ENCODE measurements around the gene FNIP1.
"Not testable (repeated sequence)": the region's sequence is repeated elsewhere in the genome, so short reads cannot be mapped to it uniquely, and the experiment has no call there.

Gene FNIP1

GRCh38 chr5:131735393-131735792 is 61.4 kb downstream of the FNIP1 start:
- no peak overlapping the region for H3K4me3 ChIP-seq (ENCODE audit: control insufficient read depth in 1 of 7, extremely low read depth in 1 of 7, insufficient read depth in 4 of 7, low read depth in 2 of 7, low read length in 6 of 7)
- peaks cover 0 to 3% (median 1%) of the 10 kb centered on the region in 4 experiments for H3K4me1 ChIP-seq (ENCODE audit: control extremely low read depth in 1 of 4, control insufficient read depth in 4 of 4, insufficient read depth in 4 of 4, low read length in 3 of 4)
- CTCF ChIA-PET = interaction anchor here (1.0 to 1.2 kb wide), 2 partner anchors 16 to 29 kb away, joined by 3 read pairs; no protein-coding TSS in a partner anchor
- peaks cover 5 to 33% (median 14%) of the 10 kb centered on the region in 4 experiments for H3K36me3 ChIP-seq (ENCODE audit: control insufficient read depth in 4 of 4, insufficient read depth in 4 of 4, low read length in 3 of 4)
- H3K9me3 ChIP-seq (ENCODE audit: control extremely low read depth in 1 of 5, control insufficient read depth in 4 of 5, insufficient read depth in 2 of 5, low read depth in 1 of 5, low read length in 4 of 5) = no peaks in the 10 kb centered on the region
- H3K27ac ChIP-seq (ENCODE audit: insufficient read depth in 1 of 2, low read depth in 1 of 2, low read length in 2 of 2, poor library complexity in 1 of 2, severe bottlenecking in 2 of 2) = no peak overlapping the region
- POLR2A ChIA-PET = no interaction called here
- WGBS (ENCODE audit: insufficient coverage) = no CpG with 5 or more reads among the region's 8 CpGs
- no peak for DNase-seq
- H3K27me3 ChIP-seq (replicated peaks in 2 of 5; ENCODE audit: control insufficient read depth in 4 of 5, insufficient read depth in 5 of 5, low read length in 4 of 5) = no peaks in the 10 kb centered on the region

GRCh38 chr5:131734939-131735338 is 61.9 kb downstream of the FNIP1 start:
- H3K4me1 ChIP-seq (ENCODE audit: control extremely low read depth in 1 of 4, control insufficient read depth in 4 of 4, insufficient read depth in 4 of 4, low read length in 3 of 4); DNase-seq; H3K27me3 ChIP-seq (replicated peaks in 2 of 5; ENCODE audit: control insufficient read depth in 4 of 5, insufficient read depth in 5 of 5, low read length in 4 of 5); H3K9me3 ChIP-seq (ENCODE audit: control extremely low read depth in 1 of 5, control insufficient read depth in 4 of 5, insufficient read depth in 2 of 5, low read depth in 1 of 5, low read length in 4 of 5); H3K27ac ChIP-seq (ENCODE audit: insufficient read depth in 1 of 2, low read depth in 1 of 2, low read length in 2 of 2, poor library complexity in 1 of 2, severe bottlenecking in 2 of 2); POLR2A ChIA-PET; H3K4me3 ChIP-seq (ENCODE audit: control insufficient read depth in 1 of 7, extremely low read depth in 1 of 7, insufficient read depth in 4 of 7, low read depth in 2 of 7, low read length in 6 of 7); CTCF ChIA-PET: not testable (repeated sequence)
- no CpG with 5 or more reads among the region's 6 CpGs for WGBS (ENCODE audit: insufficient coverage)
- H3K36me3 ChIP-seq (ENCODE audit: control insufficient read depth in 4 of 4, insufficient read depth in 4 of 4, low read length in 3 of 4) = peaks cover 2 to 33% (median 15%) of the 10 kb centered on the region in 4 experiments

GRCh38 chr5:131729292-131729691 is 67.5 kb downstream of the FNIP1 start:
- whole genome bisulfite sequencing (ENCODE audit: insufficient coverage) = 100% methylated on average over 4 of the region's 4 CpGs
- CTCF ChIA-PET = interaction anchor here (1.1 to 1.3 kb wide), 2 partner anchors 8 to 19 kb away, joined by 3 to 4 read pairs; no protein-coding TSS in a partner anchor
- DNase-seq; POLR2A ChIA-PET; H3K4me3 ChIP-seq (ENCODE audit: control insufficient read depth in 1 of 7, extremely low read depth in 1 of 7, insufficient read depth in 4 of 7, low read depth in 2 of 7, low read length in 6 of 7); H3K27ac ChIP-seq (ENCODE audit: insufficient read depth in 1 of 2, low read depth in 1 of 2, low read length in 2 of 2, poor library complexity in 1 of 2, severe bottlenecking in 2 of 2); H3K4me1 ChIP-seq (ENCODE audit: control extremely low read depth in 1 of 4, control insufficient read depth in 4 of 4, insufficient read depth in 4 of 4, low read length in 3 of 4); H3K27me3 ChIP-seq (replicated peaks in 2 of 5; ENCODE audit: control insufficient read depth in 4 of 5, insufficient read depth in 5 of 5, low read length in 4 of 5): not testable (repeated sequence)
- H3K9me3 ChIP-seq (ENCODE audit: control extremely low read depth in 1 of 5, control insufficient read depth in 4 of 5, insufficient read depth in 2 of 5, low read depth in 1 of 5, low read length in 4 of 5) = peaks cover 0 to 13% (median 2%) of the 10 kb centered on the region in 5 experiments
- H3K36me3 ChIP-seq (ENCODE audit: control insufficient read depth in 4 of 4, insufficient read depth in 4 of 4, low read length in 3 of 4) = peaks cover 8 to 35% (median 22%) of the 10 kb centered on the region in 4 experiments

GRCh38 chr5:131724089-131724488 is 72.7 kb downstream of the FNIP1 start:
- CTCF ChIA-PET = interaction anchor here (1.6 kb wide), 1 partner anchor 20 kb away, joined by 3 read pairs; no protein-coding TSS in a partner anchor
- Histone ChIP-seq H3K9me3 (ENCODE audit: control extremely low read depth in 1 of 5, control insufficient read depth in 4 of 5, insufficient read depth in 2 of 5, low read depth in 1 of 5, low read length in 4 of 5) (peaks cover 0 to 17% (median 6%) of the 10 kb centered on the region in 5 experiments), H3K36me3 (ENCODE audit: control insufficient read depth in 4 of 4, insufficient read depth in 4 of 4, low read length in 3 of 4) (peaks cover 10 to 37% (median 27%) of the 10 kb centered on the region in 4 experiments)
- POLR2A ChIA-PET; H3K27me3 ChIP-seq (replicated peaks in 2 of 5; ENCODE audit: control insufficient read depth in 4 of 5, insufficient read depth in 5 of 5, low read length in 4 of 5); H3K4me3 ChIP-seq (ENCODE audit: control insufficient read depth in 1 of 7, extremely low read depth in 1 of 7, insufficient read depth in 4 of 7, low read depth in 2 of 7, low read length in 6 of 7); H3K4me1 ChIP-seq (ENCODE audit: control extremely low read depth in 1 of 4, control insufficient read depth in 4 of 4, insufficient read depth in 4 of 4, low read length in 3 of 4); DNase-seq; H3K27ac ChIP-seq (ENCODE audit: insufficient read depth in 1 of 2, low read depth in 1 of 2, low read length in 2 of 2, poor library complexity in 1 of 2, severe bottlenecking in 2 of 2): not testable (repeated sequence)

GRCh38 chr5:131720714-131721113 is 76.1 kb downstream of the FNIP1 start:
- no peak overlapping the region for H3K4me3 ChIP-seq (ENCODE audit: control insufficient read depth in 1 of 7, extremely low read depth in 1 of 7, insufficient read depth in 4 of 7, low read depth in 2 of 7, low read length in 6 of 7)
- no CpG with 5 or more reads among the region's 1 CpG for WGBS (ENCODE audit: insufficient coverage)
- CTCF ChIA-PET = interaction anchor here (2.0 kb wide), 1 partner anchor 13 kb away, joined by 5 read pairs; no protein-coding TSS in a partner anchor
- H3K4me1 ChIP-seq (ENCODE audit: control extremely low read depth in 1 of 4, control insufficient read depth in 4 of 4, insufficient read depth in 4 of 4, low read length in 3 of 4) = peaks cover 0 to 5% (median 0%) of the 10 kb centered on the region in 4 experiments
- H3K36me3 ChIP-seq (ENCODE audit: control insufficient read depth in 4 of 4, insufficient read depth in 4 of 4, low read length in 3 of 4) = peaks cover 5 to 44% (median 24%) of the 10 kb centered on the region in 4 experiments
- H3K27ac ChIP-seq (ENCODE audit: insufficient read depth in 1 of 2, low read depth in 1 of 2, low read length in 2 of 2, poor library complexity in 1 of 2, severe bottlenecking in 2 of 2) = no peak overlapping the region
- no peak for DNase-seq
- POLR2A ChIA-PET = no interaction called here
- H3K27me3 ChIP-seq (replicated peaks in 2 of 5; ENCODE audit: control insufficient read depth in 4 of 5, insufficient read depth in 5 of 5, low read length in 4 of 5) = no peaks in the 10 kb centered on the region
- peaks cover 0 to 10% (median 4%) of the 10 kb centered on the region in 5 experiments for H3K9me3 ChIP-seq (ENCODE audit: control extremely low read depth in 1 of 5, control insufficient read depth in 4 of 5, insufficient read depth in 2 of 5, low read depth in 1 of 5, low read length in 4 of 5)

- Histone ChIP-seq H3K36me3 (ENCODE audit: control insufficient read depth in 4 of 4, insufficient read depth in 4 of 4, low read length in 3 of 4) (peaks cover 5 to 51% (median 28%) of the 10 kb centered on the region in 4 experiments), H3K4me3 (ENCODE audit: control insufficient read depth in 1 of 7, extremely low read depth in 1 of 7, insufficient read depth in 4 of 7, low read depth in 2 of 7, low read length in 6 of 7) (no peak overlapping the region), H3K4me1 (ENCODE audit: control extremely low read depth in 1 of 4, control insufficient read depth in 4 of 4, insufficient read depth in 4 of 4, low read length in 3 of 4) (peaks cover 0 to 5% (median 0%) of the 10 kb centered on the region in 4 experiments), H3K27me3 (replicated peaks in 2 of 5; ENCODE audit: control insufficient read depth in 4 of 5, insufficient read depth in 5 of 5, low read length in 4 of 5) (no peaks in the 10 kb centered on the region), H3K9me3 (ENCODE audit: control extremely low read depth in 1 of 5, control insufficient read depth in 4 of 5, insufficient read depth in 2 of 5, low read depth in 1 of 5, low read length in 4 of 5) (peaks cover 0 to 10% (median 4%) of the 10 kb centered on the region in 5 experiments), H3K27ac (ENCODE audit: insufficient read depth in 1 of 2, low read depth in 1 of 2, low read length in 2 of 2, poor library complexity in 1 of 2, severe bottlenecking in 2 of 2) (no peak overlapping the region)
- WGBS (ENCODE audit: insufficient coverage) = no CpG with 5 or more reads among the region's 1 CpG
- DNase-seq = no peak
- POLR2A ChIA-PET = no interaction called here
- CTCF ChIA-PET = interaction anchor here (0.8 to 2.0 kb wide), 6 partner anchors 9 to 130 kb away, joined by 3 to 8 read pairs (median 4); no protein-coding TSS in a partner anchor
These were observed 77.3 kb downstream of the FNIP1 start for GRCh38 chr5:131719564-131719963.

- ChIA-PET CTCF (interaction anchor here (0.7 to 2.0 kb wide), 6 partner anchors 8 to 129 kb away, joined by 3 to 8 read pairs (median 4); no protein-coding TSS in a partner anchor), POLR2A (no interaction called here)
- H3K36me3 ChIP-seq (ENCODE audit: control insufficient read depth in 4 of 4, insufficient read depth in 4 of 4, low read length in 3 of 4) = peaks cover 13 to 56% (median 35%) of the 10 kb centered on the region in 4 experiments
- H3K4me3 ChIP-seq (ENCODE audit: control insufficient read depth in 1 of 7, extremely low read depth in 1 of 7, insufficient read depth in 4 of 7, low read depth in 2 of 7, low read length in 6 of 7) = no peak overlapping the region
- WGBS (ENCODE audit: insufficient coverage) = 50% methylated on average over 3 of the region's 5 CpGs
- peaks cover 0 to 10% (median 4%) of the 10 kb centered on the region in 5 experiments for H3K9me3 ChIP-seq (ENCODE audit: control extremely low read depth in 1 of 5, control insufficient read depth in 4 of 5, insufficient read depth in 2 of 5, low read depth in 1 of 5, low read length in 4 of 5)
- no peak for DNase-seq
- H3K4me1 ChIP-seq (ENCODE audit: control extremely low read depth in 1 of 4, control insufficient read depth in 4 of 4, insufficient read depth in 4 of 4, low read length in 3 of 4) = peaks cover 0 to 5% (median 0%) of the 10 kb centered on the region in 4 experiments
- no peak overlapping the region for H3K27ac ChIP-seq (ENCODE audit: insufficient read depth in 1 of 2, low read depth in 1 of 2, low read length in 2 of 2, poor library complexity in 1 of 2, severe bottlenecking in 2 of 2)
- no peaks in the 10 kb centered on the region for H3K27me3 ChIP-seq (replicated peaks in 2 of 5; ENCODE audit: control insufficient read depth in 4 of 5, insufficient read depth in 5 of 5, low read length in 4 of 5)
These were observed 78.3 kb downstream of the FNIP1 start for GRCh38 chr5:131718487-131719014.
